Thyroid gland (tissue), 4 donors: ENCODE data around the gene CD2AP. TPM values are rescaled to one million over a fixed set of nuclear protein-coding genes. Genes with fewer than 3 reads are reported as not detected.

Experiments used
- DNase-seq, 2 donors: peaks; one replicate each; pipeline ENCODE4 v3.0.0-alpha.2; 2019
- H3K27ac ChIP-seq, 3 donors: fragments of 200-600 bp; sonication (generic); 1 replicate in 2 of 3; 2 replicates in 1 of 3; pipeline ENCODE4 v1.5.1; 2016 to 2019; ENCODE audit warnings: mild to moderate bottlenecking in 1 of 3, moderate library complexity in 1 of 3
- H3K27me3 ChIP-seq: fragments of 200-600 bp; sonication (generic); one replicate; pipeline ENCODE4 v1.5.1; 2019
- H3K36me3 ChIP-seq, 2 donors: fragments of 200-600 bp; sonication (generic); one replicate each; pipeline ENCODE4 v1.5.1; 2016 to 2019
- H3K4me1 ChIP-seq, 2 donors: fragments of 200-600 bp; sonication (generic); one replicate each; pipeline ENCODE4 v1.5.1; 2017 to 2019
- H3K4me3 ChIP-seq, 3 donors: fragments of 200-600 bp; sonication (generic); replicated peaks in 1 of 3; 1 replicate in 2 of 3; 2 replicates in 1 of 3; pipeline ENCODE4 v1.5.1; 2016; ENCODE audit warnings: mild to moderate bottlenecking in 1 of 3
- H3K9me3 ChIP-seq: fragments of 200-600 bp; sonication (generic); one replicate; pipeline ENCODE4 v1.5.1; 2017
- POLR2A ChIP-seq, 2 donors: fragments of 450-650 bp; IDR thresholded peaks; one replicate each; pipeline ENCODE4 v1.6.1; 2017; ENCODE audit warnings: antibody characterized with exemption in 2 of 2, mild to moderate bottlenecking in 2 of 2, moderate library complexity in 1 of 2
- WGBS, 2 donors: methylation state at CpG; one replicate each; pipeline ENCODE4 v1.1.5; 2017; 5-methylcytosine and 5-hydroxymethylcytosine counted together
- intact Hi-C: fragments of 100-400 bp; cut with DNase I; formaldehyde crosslinking; loops from one replicate; pipeline ENCODE4 v1.15.1; 2023
- total RNA-seq, 4 donors: library from RNA; depleted of rRNA; stranded (reverse); fragments of >200 nt; gene quantifications; one replicate each; pipeline ENCODE4 v1.2.3, GENCODE V29; 2016
- TF ChIP-seq, protein P1 (sequence below), 6 experiments: fragments of 200-600 bp in 3 of 6; fragments of 450-650 bp in 3 of 6; sonication (generic) in 3 of 6; IDR thresholded peaks; one replicate each; pipeline ENCODE4 v1.5.1; 2016 to 2019; ENCODE audit warnings: antibody characterized with exemption in 6 of 6, mild to moderate bottlenecking in 2 of 6, inconsistent platforms in 1 of 6, moderate library complexity in 1 of 6

CD2AP gene
- total RNA-seq, 4 donors from 2014 or later, result 27.9 to 48.2 (median 33.0) TPM

DNA sequence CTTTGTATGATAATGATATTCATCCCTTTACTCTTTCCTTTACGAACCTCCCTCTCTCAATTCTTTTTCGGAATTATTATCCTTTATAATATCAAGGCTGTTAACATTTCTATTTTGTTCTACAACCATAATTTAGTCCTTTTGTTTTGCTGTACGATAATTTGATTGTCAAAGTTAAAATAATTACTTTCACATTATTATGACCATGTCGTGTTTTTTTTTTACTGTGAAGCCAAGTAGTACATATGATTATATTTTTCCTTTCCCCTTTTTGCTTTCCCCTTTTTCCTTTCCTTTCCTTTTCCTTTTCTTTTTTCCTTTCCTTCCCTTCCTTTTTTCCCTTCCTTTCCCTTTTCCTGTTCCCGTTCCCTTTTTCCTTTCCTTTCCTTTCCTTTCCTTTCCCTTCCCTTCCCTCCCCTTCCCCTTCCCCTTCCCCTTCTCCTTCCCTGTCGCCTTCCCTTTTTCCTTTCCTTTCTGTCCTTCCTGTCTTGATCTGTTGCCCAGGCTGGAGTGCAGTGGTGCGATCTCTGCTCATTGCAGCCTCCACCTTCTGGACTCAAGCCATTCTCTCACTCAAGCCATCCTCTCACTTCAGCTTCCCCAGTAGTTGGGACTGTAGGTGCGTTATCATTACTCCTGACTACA lies 19.5 kb downstream of the CD2AP start:
- H3K27me3 ChIP-seq, result no peaks in the 10 kb centered on the region
- no peak overlapping the region for H3K27ac ChIP-seq
- peak; percentile 5 to 8 for DNase-seq
- H3K4me1 ChIP-seq, result peaks cover 0 to 6% of the 10 kb centered on the region in 2 donors
- 83 to 86% methylated on average over 8 of the region's 8 CpGs for WGBS, 2 donors
- no peak for TF ChIP-seq POLR2A (IDR thresholded peaks at IDR 0.05)
- TF ChIP-seq, protein P1, sequence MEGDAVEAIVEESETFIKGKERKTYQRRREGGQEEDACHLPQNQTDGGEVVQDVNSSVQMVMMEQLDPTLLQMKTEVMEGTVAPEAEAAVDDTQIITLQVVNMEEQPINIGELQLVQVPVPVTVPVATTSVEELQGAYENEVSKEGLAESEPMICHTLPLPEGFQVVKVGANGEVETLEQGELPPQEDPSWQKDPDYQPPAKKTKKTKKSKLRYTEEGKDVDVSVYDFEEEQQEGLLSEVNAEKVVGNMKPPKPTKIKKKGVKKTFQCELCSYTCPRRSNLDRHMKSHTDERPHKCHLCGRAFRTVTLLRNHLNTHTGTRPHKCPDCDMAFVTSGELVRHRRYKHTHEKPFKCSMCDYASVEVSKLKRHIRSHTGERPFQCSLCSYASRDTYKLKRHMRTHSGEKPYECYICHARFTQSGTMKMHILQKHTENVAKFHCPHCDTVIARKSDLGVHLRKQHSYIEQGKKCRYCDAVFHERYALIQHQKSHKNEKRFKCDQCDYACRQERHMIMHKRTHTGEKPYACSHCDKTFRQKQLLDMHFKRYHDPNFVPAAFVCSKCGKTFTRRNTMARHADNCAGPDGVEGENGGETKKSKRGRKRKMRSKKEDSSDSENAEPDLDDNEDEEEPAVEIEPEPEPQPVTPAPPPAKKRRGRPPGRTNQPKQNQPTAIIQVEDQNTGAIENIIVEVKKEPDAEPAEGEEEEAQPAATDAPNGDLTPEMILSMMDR (IDR thresholded peaks at IDR 0.05), result no peak
- H3K36me3 ChIP-seq, result no peaks in the 10 kb centered on the region
- intact Hi-C loops, result no loop called here
- H3K4me3 ChIP-seq, result no peak overlapping the region
- no peaks in the 10 kb centered on the region for H3K9me3 ChIP-seq

- Histone ChIP-seq H3K9me3 (no peaks in the 10 kb centered on the region), H3K27ac (no peak overlapping the region), H3K36me3 (no peaks in the 10 kb centered on the region), H3K4me1 (peaks cover 3 to 6% of the 10 kb centered on the region in 2 donors), H3K27me3 (no peaks in the 10 kb centered on the region), H3K4me3 (no peak overlapping the region)
- TF ChIP-seq, protein P1 (IDR thresholded peaks at IDR 0.05), result no peak
- no peak for TF ChIP-seq POLR2A (IDR thresholded peaks at IDR 0.05)
- no peak for DNase-seq
- intact Hi-C loops, result no loop called here
- 92 to 95% methylated on average over 2 of the region's 2 CpGs for WGBS, 2 donors
Measured at GRCh38 chr6:47502920-47503319, 25.3 kb downstream of the CD2AP start.

DNA sequence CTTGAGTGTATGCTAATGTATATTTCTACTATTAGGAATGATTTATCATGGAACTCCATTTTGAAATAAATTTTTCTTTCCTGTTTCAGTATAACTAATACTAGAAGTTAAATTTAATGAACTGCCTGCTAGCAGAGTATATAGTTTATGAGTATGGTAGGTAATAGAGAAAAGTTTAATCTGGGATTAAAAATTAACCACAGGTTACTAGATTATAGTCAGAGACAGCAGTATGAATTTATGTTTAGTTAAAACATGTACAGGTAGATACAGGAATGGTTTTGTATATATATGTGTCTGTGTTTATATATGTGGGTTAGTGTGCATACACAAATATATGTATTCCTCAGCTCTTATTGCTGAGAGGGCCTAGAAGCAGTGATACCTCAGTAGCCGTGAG lies 32.3 kb downstream of the CD2AP start:
- DNase-seq, result no peak
- TF ChIP-seq, protein P1 (IDR thresholded peaks at IDR 0.05), result no peak
- TF ChIP-seq POLR2A (IDR thresholded peaks at IDR 0.05), result no peak
- H3K4me1 ChIP-seq, result no peaks in the 10 kb centered on the region

DNA sequence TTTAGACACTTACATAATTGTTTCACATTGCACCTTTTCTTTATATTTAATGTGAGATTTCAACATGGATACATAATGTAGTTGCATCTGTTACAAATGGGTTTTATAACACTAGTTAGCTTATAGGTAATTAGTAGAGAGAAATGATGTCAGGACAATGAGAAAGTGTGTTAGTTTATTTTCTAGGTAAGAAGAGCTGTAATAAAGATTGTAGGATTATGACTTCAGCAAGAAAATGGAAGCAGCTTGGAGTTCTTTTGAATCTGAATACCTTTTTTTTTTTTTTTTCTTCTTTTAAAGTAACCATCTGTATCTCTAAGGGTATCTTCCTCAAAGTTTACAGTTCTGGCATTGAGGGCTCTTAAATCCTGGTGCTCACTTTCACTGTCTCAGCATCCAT lies 35.3 kb downstream of the CD2AP start:
- Histone ChIP-seq H3K36me3 (no peaks in the 10 kb centered on the region), H3K27ac (no peak overlapping the region), H3K4me3 (no peak overlapping the region), H3K27me3 (no peaks in the 10 kb centered on the region), H3K9me3 (no peaks in the 10 kb centered on the region), H3K4me1 (no peaks in the 10 kb centered on the region)
- intact Hi-C loops, result no loop called here
- TF ChIP-seq POLR2A (IDR thresholded peaks at IDR 0.05), result no peak
- TF ChIP-seq, protein P1 (IDR thresholded peaks at IDR 0.05), result no peak
- no peak for DNase-seq

More for the DNA sequence above, 32.3 kb downstream of the CD2AP start:
- no peak overlapping the region for H3K4me3 ChIP-seq
- intact Hi-C loops, result no loop called here
- H3K27ac ChIP-seq, result no peak overlapping the region
- H3K36me3 ChIP-seq, result no peaks in the 10 kb centered on the region
- 91 to 98% methylated on average over 1 of the region's 1 CpG for WGBS, 2 donors
- H3K27me3 ChIP-seq, result no peaks in the 10 kb centered on the region
- H3K9me3 ChIP-seq, result no peaks in the 10 kb centered on the region

DNA sequence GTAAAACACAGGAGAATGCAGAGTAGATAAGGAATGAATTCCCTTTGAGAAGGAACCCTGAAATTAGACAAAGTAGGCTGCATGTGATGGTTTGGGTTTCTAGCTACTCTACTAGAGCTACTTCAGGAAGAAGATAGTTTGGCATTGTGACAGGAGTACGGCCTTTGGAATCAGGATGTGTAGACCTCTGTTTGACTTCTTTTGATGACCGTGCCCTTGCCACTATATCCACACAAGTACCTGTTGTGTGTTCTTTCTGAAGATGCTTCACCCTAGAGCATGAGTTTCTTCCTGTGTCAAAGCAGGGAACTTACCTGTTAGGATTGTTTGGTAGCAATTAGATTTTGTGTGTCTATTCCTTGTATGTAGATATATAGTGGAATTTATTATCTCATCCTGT lies 41.7 kb downstream of the CD2AP start:
- no peaks in the 10 kb centered on the region for H3K36me3 ChIP-seq
- no peak for DNase-seq
- WGBS, 2 donors, result 79 to 86% methylated on average over 2 of the region's 2 CpGs
- no peaks in the 10 kb centered on the region for H3K9me3 ChIP-seq
- no peak for TF ChIP-seq POLR2A (IDR thresholded peaks at IDR 0.05)
- TF ChIP-seq, protein P1 (IDR thresholded peaks at IDR 0.05), result no peak
- H3K27me3 ChIP-seq, result no peaks in the 10 kb centered on the region
- H3K4me3 ChIP-seq, result no peak overlapping the region
- H3K4me1 ChIP-seq, result peaks cover 0 to 5% of the 10 kb centered on the region in 2 donors
- intact Hi-C loops, result no loop called here
- no peak overlapping the region for H3K27ac ChIP-seq
